Bone marrow (tissue), 2 donors: ENCODE measurements around the gene TTC34.
"Not testable (repeated sequence)": the region's sequence is repeated elsewhere in the genome, so short reads cannot be mapped to it uniquely, and the experiment has no call there.

Experiments
- DNase-seq, 2 donors: peaks; one replicate each; lab custom pipeline; 2025; lab: John Stamatoyannopoulos, UW

TTC34 gene

GRCh38 chr1:2628191-2628932, 173.1 kb downstream of the TTC34 start:
- DNase-seq: no peak

GRCh38 chr1:2627746-2628145, 173.7 kb downstream of the TTC34 start:
- DNase-seq: no peak

GRCh38 chr1:2625748-2626147, 175.7 kb downstream of the TTC34 start:
- not testable (repeated sequence) for DNase-seq

- no peak for DNase-seq
These were observed 176.2 kb downstream of the TTC34 start for GRCh38 chr1:2625311-2625710.

DNA sequence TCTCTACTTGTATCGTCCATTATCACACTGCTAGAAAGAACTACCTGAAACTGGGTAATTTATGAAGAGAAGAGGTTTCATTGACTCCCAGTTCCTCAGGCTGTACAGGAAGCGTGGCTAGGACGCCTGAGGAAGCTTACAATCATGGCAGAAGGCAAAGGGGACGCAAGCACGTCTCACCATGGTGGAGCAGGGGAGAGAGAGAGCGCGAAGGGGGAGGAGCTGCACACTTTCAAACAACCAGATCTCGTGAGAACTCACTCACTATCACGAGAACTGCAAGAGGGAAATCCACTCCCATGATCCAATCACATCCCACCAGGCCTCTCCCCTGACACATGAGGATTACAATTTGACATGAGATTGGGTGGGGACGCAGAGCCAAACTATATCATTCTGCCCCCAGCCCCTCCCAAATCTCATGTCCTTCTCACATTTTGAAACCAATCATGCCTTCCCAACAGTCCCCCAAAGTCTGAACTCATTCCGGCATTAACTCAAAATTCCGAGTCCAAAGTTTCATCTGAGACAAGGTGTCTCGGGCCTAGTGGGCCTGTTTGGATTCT, 176.7 kb downstream of the TTC34 start:
- DNase-seq: no peak

DNA sequence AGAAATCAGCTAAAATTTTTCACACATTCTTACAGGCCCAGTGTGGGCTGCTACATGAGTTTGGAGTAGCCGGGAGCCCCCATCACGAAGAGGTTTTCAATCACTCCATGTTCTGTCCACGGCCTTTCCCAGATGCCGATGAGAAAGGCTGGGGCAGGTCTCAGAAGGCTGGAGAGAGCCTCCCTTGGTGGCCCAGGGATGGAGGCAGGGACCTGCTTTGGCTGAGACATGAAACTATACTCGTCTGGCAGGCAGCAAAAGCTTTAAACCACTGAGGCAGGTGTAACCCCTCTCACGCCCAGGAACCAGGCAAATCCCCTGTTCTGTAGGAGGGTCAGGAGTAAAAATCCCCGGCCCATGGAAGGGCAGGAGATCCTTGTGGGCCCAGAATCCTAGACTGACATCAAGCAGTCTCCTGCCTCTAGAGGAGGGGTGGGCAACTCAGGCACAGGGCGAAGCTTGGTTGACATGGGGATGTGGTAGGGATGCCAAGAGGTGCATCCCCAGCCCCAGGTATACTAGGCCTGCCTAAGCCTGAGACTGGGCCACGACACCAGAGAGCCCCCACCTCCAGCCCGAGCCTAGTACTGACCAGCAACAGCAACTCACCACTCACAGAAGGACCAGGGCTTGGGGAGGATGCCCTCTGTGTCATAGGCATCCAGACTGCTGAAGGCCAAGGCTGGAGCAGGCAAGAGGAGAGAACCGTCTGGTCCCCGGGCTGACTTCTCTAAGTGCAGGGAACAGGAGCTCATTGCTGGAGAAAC, 177.7 kb downstream of the TTC34 start:
- DNase-seq: no peak

DNA sequence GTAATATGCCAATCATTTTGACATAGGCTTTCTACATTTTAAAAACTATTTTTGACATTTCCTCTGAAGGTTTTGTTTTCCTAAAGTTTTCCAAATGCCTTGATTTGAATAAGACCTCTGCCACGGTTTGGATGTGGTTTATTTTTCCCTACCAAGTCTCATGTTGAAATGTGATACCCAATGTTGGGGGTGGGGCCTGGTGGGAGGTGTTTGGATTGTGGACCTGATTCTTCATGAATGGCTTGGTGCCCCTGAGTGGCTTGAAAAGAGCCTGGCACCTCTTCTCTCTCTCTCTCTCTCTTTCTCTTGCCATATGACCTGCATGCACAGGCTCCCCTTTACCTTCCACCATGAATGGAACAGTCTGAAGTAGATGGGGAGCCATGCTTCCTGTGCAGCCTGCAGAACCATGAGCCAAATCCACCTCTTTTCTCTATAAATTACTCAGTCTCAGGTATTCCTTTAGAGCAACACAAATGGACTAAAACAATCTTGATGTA, 183.5 kb downstream of the TTC34 start:
- DNase-seq: no peak

- no peak for DNase-seq
These were observed 187.3 kb downstream of the TTC34 start for GRCh38 chr1:2614145-2614544.

- no peak for DNase-seq
These were observed 188.7 kb downstream of the TTC34 start for GRCh38 chr1:2612591-2613365.

DNA sequence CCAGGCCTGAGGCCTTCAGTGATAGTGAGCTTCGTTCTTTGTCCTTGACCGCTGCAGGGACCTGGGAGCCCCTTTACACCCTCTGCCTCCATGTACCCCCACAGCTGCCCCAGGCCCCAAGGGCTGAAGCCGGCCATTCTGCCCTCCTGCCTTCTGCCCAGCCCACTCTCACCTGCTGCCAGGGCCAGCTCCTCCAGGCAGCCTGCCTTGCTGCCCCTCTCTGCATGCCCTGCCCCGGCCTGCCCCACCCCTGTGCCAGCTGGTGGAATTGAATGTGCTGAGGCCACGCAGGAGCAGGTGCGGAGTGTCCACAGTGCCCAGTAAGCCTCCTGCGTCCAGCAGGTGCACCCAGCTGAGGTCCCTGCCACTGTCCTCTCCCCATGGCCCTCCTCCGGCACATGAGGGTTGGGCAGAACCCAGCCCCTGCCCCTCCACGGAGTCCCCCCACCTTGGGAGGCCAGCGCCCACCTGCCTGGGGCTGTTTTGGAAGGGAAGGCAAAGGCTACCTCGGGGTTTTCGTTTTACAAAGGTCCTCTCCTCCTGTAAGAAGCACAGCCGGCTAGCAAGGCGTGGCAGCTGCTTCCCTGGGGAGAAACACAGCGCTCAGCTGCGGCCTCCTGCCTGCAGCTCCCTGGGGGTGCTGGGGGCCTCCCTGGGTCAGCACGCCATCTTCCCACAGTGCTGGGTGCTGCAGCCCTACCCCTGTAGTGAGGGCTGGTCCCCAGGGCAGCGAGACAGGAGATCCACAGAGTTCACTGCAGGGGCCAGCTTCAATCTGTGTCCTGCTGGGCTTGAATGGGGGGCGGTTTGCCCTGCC, 189.7 kb downstream of the TTC34 start:
- no peak for DNase-seq

DNA sequence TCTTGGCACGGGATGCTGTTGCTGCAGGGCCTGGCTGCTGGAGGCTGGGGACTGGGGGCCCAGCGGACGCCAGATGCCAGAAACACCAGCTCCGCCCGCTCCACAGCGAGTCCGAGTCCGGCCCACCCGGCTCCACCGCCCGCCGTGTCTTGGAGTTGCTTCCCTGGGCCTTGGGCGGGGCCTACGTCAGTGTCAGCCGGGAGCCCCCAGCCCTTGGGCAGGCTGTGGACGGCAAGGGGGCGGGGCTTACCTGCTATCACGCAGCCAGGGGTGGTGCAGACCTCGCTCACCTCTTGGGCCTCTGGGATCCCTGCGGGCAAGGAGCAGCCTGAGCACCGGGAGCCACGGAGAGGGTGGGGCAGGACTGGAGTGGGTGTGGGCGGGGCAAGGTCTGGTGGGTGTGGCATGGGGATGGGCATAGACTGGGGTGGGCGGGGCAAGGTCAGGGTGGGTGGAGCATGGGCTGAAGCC, 190.4 kb downstream of the TTC34 start:
- DNase-seq: no peak

DNA sequence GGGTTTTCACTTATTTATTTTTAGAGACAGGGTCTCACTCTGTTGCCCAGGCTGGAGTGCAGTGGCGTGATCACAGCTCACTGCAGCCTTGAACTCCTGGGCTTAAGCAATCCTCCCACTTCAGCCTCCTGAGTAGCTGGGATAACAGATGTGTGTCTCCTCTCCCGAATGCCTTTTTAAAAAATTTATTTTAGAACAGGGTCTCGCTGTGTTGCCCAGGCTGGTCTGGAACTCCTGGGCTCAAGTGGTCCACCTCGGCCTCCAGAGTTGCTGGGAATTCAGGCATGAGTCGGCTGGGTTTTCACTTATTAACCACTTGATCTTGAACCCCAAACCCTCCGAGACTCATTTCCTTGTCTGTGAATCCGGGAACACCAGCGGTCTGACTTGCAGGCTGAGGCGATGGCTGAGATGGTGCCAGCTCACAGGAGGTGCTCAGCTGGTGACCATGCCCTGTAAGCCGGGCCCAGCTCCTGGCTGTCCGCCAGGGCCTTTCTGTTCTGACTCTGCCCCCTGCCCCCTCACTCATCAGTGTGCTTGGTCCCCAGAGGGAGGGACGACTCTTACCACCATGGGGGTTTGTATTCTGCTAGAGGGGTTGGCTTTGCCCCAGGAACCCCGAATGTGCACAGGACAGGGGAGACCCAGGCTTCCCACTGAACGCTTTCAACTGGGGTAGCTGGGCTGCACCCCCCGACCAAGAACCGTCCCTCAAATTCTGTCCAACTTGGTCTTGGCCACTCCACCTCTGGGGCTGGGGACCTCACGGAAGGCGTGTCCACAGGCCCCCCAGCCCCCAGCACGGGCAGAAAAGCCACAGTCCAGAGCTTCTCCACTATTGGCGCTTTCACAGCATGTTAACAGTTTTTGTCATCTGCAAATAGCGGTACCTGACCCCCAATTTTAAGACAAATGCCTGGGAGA, 191.2 kb downstream of the TTC34 start:
- DNase-seq: no peak

GRCh38 chr1:2609319-2610035, 192.0 kb downstream of the TTC34 start:
- no peak for DNase-seq

DNA sequence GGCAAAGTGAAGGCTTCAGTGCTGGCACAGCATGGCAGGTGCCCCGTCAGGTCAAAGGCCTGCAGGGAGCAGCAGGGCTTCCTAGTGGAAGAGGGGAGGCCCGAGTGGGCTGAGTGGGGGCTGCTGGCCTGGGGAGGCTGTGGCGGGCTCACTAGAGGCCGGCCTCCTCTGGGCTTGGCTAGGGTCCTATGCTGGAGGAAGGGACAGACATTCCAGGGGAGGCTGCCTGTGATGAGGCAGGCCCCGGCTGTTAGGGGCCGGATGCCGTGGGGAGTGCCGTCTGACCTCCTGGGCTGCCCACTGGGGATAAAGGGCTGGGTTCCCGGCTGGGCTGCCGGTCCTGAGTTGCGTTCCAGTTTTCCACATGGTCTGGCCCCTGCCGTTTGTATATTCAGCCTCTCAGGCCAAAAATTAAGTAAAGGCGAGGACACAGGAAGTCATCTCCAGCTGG, 193.8 kb downstream of the TTC34 start:
- no peak for DNase-seq

DNA sequence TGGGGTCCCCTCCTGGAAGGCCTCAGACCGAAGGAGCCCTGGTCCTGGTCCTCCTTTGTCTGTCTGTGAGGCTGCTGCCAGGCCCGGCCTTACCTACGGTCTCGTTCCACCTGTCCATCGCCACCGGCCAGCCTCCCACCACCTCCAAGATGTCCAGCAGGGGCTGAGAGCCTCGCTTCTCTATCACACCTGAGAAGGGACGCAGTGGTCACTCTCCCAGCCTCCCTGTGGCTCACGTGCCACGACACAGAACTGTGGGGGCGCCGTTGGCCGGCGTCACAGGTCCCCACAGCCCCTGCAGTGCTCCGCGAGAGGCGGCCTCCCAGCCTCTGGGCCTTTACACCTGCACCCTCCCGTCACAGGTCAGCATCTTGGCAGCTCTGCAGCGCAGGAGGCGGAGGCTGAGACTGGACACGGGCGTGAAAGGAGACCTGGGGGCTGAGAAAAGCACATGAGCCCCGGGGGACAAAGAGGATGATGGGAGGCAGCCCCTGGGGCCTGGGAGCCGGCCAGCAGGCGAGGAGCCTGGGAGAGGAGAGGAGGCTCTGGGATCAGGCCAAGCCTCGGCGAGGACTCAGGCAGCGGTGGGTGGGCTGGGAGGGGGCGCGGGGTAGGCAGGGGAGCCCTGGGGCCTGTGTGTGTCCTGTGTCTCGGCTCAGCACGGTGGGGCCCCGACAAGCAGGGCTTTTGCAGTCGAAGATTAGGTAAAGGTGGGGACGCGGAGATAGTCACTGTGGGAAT, 194.4 kb downstream of the TTC34 start:
- no peak for DNase-seq

DNA sequence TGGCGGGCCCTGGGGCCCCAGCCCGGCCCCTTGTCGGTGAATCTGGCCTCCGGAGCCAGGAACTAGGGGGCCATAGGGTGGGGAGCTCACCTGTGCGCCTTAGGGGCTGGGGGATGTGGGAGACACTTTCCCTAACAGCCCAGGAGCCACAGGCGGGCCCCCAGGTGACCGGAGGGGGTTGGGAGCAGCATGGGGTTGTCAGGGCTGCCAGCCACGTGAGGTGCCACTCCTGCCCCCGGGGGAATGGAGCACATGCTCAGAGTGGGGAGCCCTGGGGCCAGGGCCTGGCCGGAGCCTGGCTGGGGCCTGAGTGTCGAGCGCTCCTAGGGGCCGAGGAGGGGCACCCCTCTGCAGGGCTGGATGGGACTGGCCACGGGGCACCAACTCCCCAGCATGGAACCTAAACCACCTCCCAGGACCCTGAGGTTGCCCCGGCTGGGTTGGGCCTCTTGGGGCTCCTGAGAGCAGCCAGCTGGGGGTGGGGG, 195.1 kb downstream of the TTC34 start:
- no peak for DNase-seq

GRCh38 chr1:2605509-2606395, 195.7 kb downstream of the TTC34 start:
- DNase-seq: no peak
